ENCODE data around the gene NLGN4Y. TPM values are rescaled to one million over a fixed set of nuclear protein-coding genes. Genes with fewer than 3 reads are reported as not detected.
"Not testable (repeated sequence)": the region's sequence is repeated elsewhere in the genome, so short reads cannot be mapped to it uniquely, and the experiment has no call there.

The NLGN4Y gene
- total and polyA plus RNA-seq, 5 experiments from 2014 or later = not detected

DNA sequence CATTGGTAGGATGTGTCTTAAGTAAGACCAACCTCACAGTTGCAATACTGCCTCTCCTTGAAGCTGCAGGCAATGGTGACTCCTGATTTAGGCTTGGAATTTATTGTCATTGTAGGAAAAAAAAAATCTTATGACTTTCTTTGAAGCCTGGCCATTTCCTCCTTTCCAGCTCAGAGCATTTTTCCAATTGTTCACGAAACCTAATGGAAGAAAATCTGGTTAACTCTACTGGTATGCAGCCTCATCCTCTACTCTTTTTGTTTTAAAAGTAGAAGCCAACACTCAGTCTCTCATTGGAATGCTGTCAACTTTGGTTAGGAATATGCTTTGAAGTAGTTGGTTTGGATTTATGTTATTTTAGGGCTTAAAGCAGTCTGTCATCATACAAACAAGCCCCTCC, 298.6 kb downstream of the NLGN4Y start:
- Mint-ChIP-seq H3K4me1 (no peaks in the 10 kb centered on the region), H3K27me3 (no peaks in the 10 kb centered on the region), H3K4me3 (no peak overlapping the region), H3K27ac (no peak overlapping the region), H3K9me3 (no peaks in the 10 kb centered on the region), H3K36me3 (no peaks in the 10 kb centered on the region)
- DNase-seq (no peak), ATAC-seq (no peak)
- POLR2A ChIA-PET = no interaction called here

DNA sequence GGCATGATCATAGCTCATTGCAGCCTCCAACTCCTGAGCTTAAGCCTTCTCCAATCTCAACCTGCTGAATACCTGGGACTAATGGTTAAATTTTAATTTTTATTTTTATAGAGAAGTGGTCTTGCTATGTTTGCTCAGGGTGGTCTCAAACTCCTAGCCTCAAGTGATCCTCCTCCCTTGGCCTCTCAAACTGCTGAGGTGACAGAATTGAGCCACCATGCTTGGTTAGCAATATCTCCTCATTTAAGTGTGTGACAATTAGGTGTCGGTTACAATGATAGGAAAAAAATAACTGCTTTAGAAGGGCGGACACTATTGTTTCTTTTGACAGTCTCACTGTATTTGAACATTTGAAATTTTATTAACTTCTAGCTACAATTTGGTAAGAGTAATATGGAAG, 300.3 kb downstream of the NLGN4Y start:
- no peaks in the 10 kb centered on the region for H3K9me3 Mint-ChIP-seq
- POLR2A ChIA-PET = no interaction called here
- H3K27ac Mint-ChIP-seq = no peak overlapping the region
- H3K27me3 Mint-ChIP-seq = no peaks in the 10 kb centered on the region
- no peaks in the 10 kb centered on the region for H3K4me1 Mint-ChIP-seq
- DNase-seq (no peak), ATAC-seq (no peak)
- no peaks in the 10 kb centered on the region for H3K36me3 Mint-ChIP-seq
- H3K4me3 Mint-ChIP-seq = no peak overlapping the region

DNA sequence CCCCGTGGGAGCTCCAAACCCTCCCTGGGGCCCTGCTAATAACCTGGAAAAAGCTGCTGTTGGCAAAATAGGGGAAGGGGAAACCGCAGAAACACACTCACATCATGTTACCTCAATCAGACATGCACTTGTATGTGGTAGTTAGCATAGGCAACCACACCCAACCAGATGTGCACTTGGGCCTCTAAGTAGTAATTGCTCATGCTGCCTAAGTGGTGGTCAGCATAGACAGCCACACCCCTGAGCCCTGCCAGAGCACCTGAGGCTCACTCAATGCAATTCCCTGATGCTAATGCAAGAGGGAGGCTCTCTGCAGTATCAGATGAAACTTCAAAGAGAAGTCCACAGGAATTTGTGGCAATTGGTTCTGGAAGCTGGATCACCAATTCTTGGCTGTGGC, 301.4 kb downstream of the NLGN4Y start:
- POLR2A ChIA-PET = no interaction called here
- no peaks in the 10 kb centered on the region for H3K4me1 Mint-ChIP-seq
- ATAC-seq (no peak), DNase-seq (no peak)
- H3K36me3 Mint-ChIP-seq = no peaks in the 10 kb centered on the region
- H3K27me3 Mint-ChIP-seq = no peaks in the 10 kb centered on the region
- no peak overlapping the region for H3K27ac Mint-ChIP-seq
- H3K9me3 Mint-ChIP-seq = no peaks in the 10 kb centered on the region
- H3K4me3 Mint-ChIP-seq = no peak overlapping the region

DNA sequence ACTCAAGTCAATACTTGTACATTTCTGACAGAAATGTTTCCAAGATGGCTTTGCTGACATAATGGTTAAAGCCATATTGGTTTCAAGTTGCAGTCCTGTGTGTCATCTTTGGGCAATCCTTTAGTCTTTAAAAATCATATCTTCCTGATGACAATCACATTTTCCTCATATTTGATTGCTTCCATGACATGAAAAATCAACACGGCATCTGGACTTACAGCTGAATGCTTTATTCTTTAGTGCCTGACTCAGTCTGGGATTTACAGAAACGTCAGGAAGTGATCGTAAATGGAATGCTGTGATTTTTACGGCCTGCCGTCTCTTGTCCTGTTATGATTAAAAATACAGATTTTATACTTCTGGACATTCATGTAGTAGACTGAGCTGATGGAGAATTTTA, 304.2 kb downstream of the NLGN4Y start:
- Mint-ChIP-seq H3K4me3 (no peak overlapping the region), H3K36me3 (no peaks in the 10 kb centered on the region), H3K27ac (no peak overlapping the region), H3K4me1 (no peaks in the 10 kb centered on the region), H3K27me3 (no peaks in the 10 kb centered on the region), H3K9me3 (peaks cover 0 to 16% (median 0%) of the 10 kb centered on the region in 9 donors)
- ATAC-seq (no peak), DNase-seq (no peak)
- POLR2A ChIA-PET = no interaction called here

DNA sequence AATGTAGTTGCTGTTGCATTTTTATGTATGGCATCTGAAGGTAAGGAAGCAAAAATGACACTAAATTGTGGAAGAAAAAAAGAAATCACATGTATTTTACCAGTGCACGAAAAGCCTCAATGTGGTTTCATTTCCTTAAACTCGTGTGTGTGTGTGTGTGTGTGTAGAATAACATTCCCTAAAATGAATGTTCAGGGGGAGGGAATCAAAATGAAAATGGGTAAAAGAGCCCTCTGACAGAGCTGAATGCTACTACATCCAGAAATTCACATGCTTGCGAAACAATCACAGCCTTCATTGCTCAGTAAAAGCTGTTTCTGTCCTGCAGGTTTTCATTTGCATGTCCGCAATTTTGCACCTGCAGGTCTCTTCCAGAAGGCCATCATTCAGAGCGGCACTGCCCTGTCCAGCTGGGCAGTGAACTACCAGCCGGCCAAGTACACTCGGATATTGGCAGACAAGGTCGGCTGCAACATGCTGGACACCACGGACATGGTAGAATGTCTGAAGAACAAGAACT, 305.1 kb downstream of the NLGN4Y start:
- Mint-ChIP-seq H3K4me3 (no peak overlapping the region), H3K4me1 (no peaks in the 10 kb centered on the region), H3K36me3 (no peaks in the 10 kb centered on the region), H3K27ac (no peak overlapping the region), H3K9me3 (peaks cover 0 to 25% (median 0%) of the 10 kb centered on the region in 9 donors), H3K27me3 (no peaks in the 10 kb centered on the region)
- DNase-seq = no peak
- no peak for ATAC-seq
- POLR2A ChIA-PET = no interaction called here

DNA sequence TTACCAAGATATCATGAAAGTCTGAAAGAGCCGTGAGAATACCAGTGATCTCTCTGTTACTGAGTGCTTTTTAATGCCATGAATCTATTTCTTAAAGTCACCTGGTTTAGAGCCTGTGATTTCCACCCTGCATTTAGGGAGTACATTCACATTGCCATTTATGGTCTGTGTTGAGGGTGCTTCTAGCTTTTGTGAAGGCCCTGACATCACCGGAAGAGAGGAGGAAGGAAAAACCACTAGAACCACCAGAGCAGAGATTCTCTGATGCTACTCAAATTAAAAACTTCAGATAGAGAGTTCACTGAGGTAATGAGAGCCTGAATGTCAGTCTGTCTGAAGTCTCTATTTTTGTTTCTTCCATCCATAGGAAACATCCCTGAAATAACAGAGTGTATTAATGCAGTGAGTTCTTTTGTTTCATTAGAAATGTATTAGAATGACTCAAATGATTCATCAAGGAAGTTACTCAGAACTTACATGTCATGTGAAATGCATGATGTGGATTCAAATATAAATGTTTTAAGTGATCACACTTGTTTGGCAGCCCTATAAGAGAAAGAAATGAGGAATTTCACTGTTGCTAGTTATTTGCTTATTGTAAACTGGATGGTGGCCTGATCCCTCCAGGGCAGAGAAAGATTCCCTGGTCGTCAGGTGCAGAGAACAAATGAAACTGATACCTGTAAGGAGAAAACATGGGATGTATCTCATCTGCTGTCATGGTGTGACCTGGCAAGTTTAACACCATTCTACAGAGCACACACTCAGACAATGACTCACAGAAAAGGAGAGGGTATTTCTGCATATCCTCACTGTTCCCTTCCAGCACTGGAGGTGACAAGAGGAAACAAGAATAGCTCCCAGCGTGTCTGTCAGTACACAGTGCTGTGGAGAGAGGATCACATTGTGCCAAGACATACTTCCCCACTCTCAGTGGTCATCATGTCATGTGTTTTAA, 310.1 kb downstream of the NLGN4Y start:
- Mint-ChIP-seq H3K36me3 (no peaks in the 10 kb centered on the region), H3K4me3 (no peak overlapping the region), H3K27me3 (no peaks in the 10 kb centered on the region), H3K9me3 (peaks cover 0 to 32% (median 0%) of the 10 kb centered on the region in 9 donors), H3K4me1 (no peaks in the 10 kb centered on the region), H3K27ac (no peak overlapping the region)
- DNase-seq (no peak), ATAC-seq (no peak)
- POLR2A ChIA-PET = no interaction called here

DNA sequence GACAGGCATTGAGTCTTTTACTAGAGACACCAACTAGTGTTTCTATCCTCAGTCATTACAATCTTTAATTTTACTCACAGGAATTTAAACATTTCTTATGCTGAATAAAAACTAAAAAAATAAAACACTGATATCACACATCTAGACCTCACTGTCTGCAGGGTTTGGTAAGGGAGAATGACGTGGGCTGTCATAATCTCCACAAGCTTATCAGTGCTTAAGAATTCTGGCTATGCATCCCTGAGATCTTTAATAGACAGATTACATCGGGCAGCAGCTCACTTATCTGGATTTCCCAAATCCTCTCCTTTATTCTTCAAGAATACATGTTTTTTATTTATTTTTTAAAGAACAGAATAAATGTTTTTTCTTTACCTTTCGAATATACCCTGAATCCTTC, 313.1 kb downstream of the NLGN4Y start:
- Mint-ChIP-seq H3K36me3 (no peaks in the 10 kb centered on the region), H3K27me3 (no peaks in the 10 kb centered on the region), H3K4me1 (no peaks in the 10 kb centered on the region), H3K27ac (no peak overlapping the region), H3K9me3 (peaks cover 0 to 24% (median 0%) of the 10 kb centered on the region in 9 donors), H3K4me3 (no peak overlapping the region)
- ATAC-seq = no peak
- POLR2A ChIA-PET = no interaction called here
- no peak for DNase-seq

DNA sequence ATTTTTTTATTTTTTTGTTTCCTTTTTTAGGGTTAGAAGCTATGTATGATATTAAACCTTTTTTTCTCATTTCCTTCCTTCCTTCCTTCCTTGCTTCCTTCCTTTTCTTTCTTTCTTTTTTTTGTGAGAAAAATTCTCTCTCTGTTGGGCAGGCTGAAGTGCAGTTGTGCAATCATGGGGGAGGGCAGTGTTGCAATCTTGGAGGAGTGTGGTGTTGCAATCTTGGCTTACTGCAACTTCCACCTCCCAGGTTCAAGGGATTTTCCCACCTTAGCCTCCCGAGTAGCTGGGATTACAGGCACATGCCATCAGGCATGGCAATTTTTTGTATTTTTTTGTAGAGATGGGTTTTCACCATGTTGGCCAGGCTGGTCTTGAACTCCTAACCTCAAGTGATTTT, 326.4 kb downstream of the NLGN4Y start:
- POLR2A ChIA-PET = no interaction called here
- Mint-ChIP-seq H3K27me3 (peaks cover 0 to 4% (median 0%) of the 10 kb centered on the region in 5 donors), H3K9me3 (peaks cover 0 to 10% (median 0%) of the 10 kb centered on the region in 9 donors), H3K36me3 (no peaks in the 10 kb centered on the region), H3K27ac (no peak overlapping the region), H3K4me3 (no peak overlapping the region), H3K4me1 (no peaks in the 10 kb centered on the region)
- no peak for ATAC-seq
- DNase-seq = no peak

DNA sequence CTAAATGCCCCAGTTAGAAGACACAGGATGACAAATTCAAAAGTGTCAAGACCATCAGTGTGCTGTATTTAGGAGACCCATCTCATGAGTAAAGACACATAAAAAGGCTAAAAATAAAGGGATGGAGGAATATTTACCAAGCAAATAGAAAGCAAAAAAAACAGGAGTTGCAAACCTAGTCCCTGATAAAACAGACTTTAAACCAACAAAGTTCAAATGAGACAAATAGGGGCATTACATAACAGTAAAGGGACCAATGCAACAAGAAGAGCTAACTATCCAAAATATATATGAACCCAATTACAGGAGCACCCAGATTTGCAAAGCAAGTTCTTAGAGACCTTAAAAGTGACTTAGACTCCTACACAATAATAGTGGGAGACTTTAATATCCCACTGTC, 336.1 kb downstream of the NLGN4Y start:
- POLR2A ChIA-PET = no interaction called here

DNA sequence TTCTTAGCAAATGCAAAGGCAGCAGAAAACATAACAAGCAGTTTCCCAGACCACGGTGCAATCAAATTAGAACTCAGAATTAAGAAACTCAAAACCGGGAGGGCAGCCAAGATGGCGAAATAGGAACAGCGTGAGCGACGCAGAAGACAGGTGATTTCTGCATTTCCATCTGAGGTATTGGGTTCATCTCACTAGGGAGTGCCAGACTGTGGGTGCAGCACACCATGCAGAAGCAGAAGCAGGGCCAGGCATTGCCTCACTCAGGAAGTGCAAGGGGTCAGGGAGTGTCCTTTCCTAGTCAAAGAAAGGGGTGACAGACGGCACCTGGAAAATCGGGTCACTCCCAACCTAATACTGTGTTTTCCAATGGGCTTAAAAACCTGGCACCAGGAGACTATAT, 336.7 kb downstream of the NLGN4Y start:
- H3K36me3 Mint-ChIP-seq, H3K9me3 Mint-ChIP-seq, POLR2A ChIA-PET, H3K27me3 Mint-ChIP-seq, ATAC-seq, H3K4me3 Mint-ChIP-seq, H3K27ac Mint-ChIP-seq, DNase-seq, H3K4me1 Mint-ChIP-seq: not testable (repeated sequence)

More for the DNA sequence above, 336.1 kb downstream of the NLGN4Y start:
- Mint-ChIP-seq H3K36me3 (no peaks in the 10 kb centered on the region), H3K27me3 (no peaks in the 10 kb centered on the region), H3K4me3 (no peak overlapping the region), H3K27ac (no peak overlapping the region), H3K4me1 (peaks cover 0 to 2% (median 0%) of the 10 kb centered on the region in 4 donors), H3K9me3 (peaks cover 0 to 8% (median 0%) of the 10 kb centered on the region in 9 donors)
- ATAC-seq (no peak), DNase-seq (no peak)

DNA sequence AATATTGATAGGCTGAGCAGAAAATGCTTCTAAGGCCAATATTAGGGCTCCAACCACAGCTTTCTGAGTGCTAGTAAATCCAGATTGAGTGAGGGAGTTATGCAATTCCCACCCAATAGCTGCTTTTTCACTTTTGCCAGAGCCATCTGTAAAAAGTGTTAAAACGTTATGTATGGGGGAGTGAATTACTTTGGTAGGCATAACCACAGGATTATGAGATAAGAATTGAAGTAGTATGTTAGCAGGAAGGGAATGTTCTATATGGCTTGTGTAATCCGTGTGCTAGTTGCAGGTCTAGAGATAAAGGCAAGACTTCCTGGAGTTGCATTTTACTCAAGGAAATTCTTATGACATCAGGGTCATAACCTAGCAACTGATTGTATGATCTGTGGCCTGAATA, 347.6 kb downstream of the NLGN4Y start:
- POLR2A ChIA-PET = no interaction called here
- no peak for ATAC-seq

More for the DNA sequence above, 347.6 kb downstream of the NLGN4Y start:
- peaks cover 0 to 11% (median 0%) of the 10 kb centered on the region in 9 donors for H3K9me3 Mint-ChIP-seq
- no peak overlapping the region for H3K27ac Mint-ChIP-seq
- no peaks in the 10 kb centered on the region for H3K4me1 Mint-ChIP-seq
- no peaks in the 10 kb centered on the region for H3K36me3 Mint-ChIP-seq
- H3K27me3 Mint-ChIP-seq = no peaks in the 10 kb centered on the region
- H3K4me3 Mint-ChIP-seq = no peak overlapping the region
- no peak for DNase-seq
